HepG2 (cell line): Measurements from ENCODE around the gene NGLY1. TPM values are rescaled to one million over a fixed set of nuclear protein-coding genes. Genes with fewer than 3 reads are reported as not detected.

Experiments
- AGO2 ChIP-seq: fragments of 200-400 bp; formaldehyde crosslinking; optimal IDR thresholded peaks from 2 replicates; pipeline ENCODE3; 2017; ENCODE audit warnings: mild to moderate bottlenecking, low read depth, low read length, moderate library complexity
- ARHGAP35 ChIP-seq: sonication (generic); formaldehyde crosslinking; IDR thresholded peaks from 2 replicates; pipeline ENCODE4 v1.9.0; 2022; ENCODE audit warnings: mild to moderate bottlenecking, inconsistent platforms, moderate library complexity, missing genetic modification reagents, borderline replicate concordance
- FOXO4 ChIP-seq: sonication (generic); formaldehyde crosslinking; conservative IDR thresholded peaks from 2 replicates; pipeline ENCODE4 v1.8.1; 2023; ENCODE audit warnings: missing genetic modification reagents
- GABPB1 ChIP-seq: IDR thresholded peaks from 2 replicates; pipeline ENCODE4 v1.6.1; 2016; ENCODE audit warnings: mild to moderate bottlenecking, missing genetic modification reagents, moderate library complexity, missing compliant biosample characterization
- KLF9 ChIP-seq: IDR thresholded peaks from 2 replicates; pipeline ENCODE4 v1.6.1; 2016; ENCODE audit warnings: low read depth
- MXD4 ChIP-seq: IDR thresholded peaks from 2 replicates; pipeline ENCODE4 v1.6.1; 2016; ENCODE audit warnings: mild to moderate bottlenecking, missing biosample characterization, missing genetic modification reagents
- PAWR ChIP-seq: sonication (generic); formaldehyde crosslinking; IDR thresholded peaks from 2 replicates; pipeline ENCODE4 v1.4.0; 2020; ENCODE audit warnings: missing genetic modification reagents, mild to moderate bottlenecking, borderline replicate concordance
- TAF15 ChIP-seq: fragments of 200-400 bp; formaldehyde crosslinking; IDR thresholded peaks from one replicate; pipeline ENCODE4 v1.6.1; 2018; ENCODE audit warnings: mild to moderate bottlenecking, low read depth, low read length; ENCODE audit not compliant: poor library complexity, severe bottlenecking
- UBTF ChIP-seq: sonication (generic); formaldehyde crosslinking; IDR thresholded peaks from 2 replicates; pipeline ENCODE4 v1.4.0; 2020; ENCODE audit warnings: mild to moderate bottlenecking, missing genetic modification reagents
- ZNF225 ChIP-seq: sonication (generic); formaldehyde crosslinking; IDR thresholded peaks from 2 replicates; pipeline ENCODE4 v1.4.0; 2020; ENCODE audit warnings: mild to moderate bottlenecking, missing genetic modification reagents
- ZNF234 ChIP-seq: sonication (generic); formaldehyde crosslinking; conservative IDR thresholded peaks from 2 replicates; pipeline ENCODE4 v1.5.1; 2020; ENCODE audit warnings: mild to moderate bottlenecking, missing genetic modification reagents
- ZNF30 ChIP-seq: sonication (generic); formaldehyde crosslinking; IDR thresholded peaks from 2 replicates; pipeline ENCODE4 v1.5.0; 2020; ENCODE audit warnings: mild to moderate bottlenecking, missing genetic modification reagents
- ZSCAN30 ChIP-seq: sonication (generic); formaldehyde crosslinking; IDR thresholded peaks from 2 replicates; pipeline ENCODE4 v1.5.0; 2020; ENCODE audit warnings: mild to moderate bottlenecking, missing genetic modification reagents
- polyA plus RNA-seq, 8 experiments: library from polyadenylated mRNA; depleted of rRNA in 3 of 8; stranded (reverse) in 7 of 8; unstranded in 1 of 8; fragments of >200 nt; fragmentation: Illumina TruSeq in 4 of 8; extraction: Trizol in 4 of 8; gene quantifications; 2 replicates each; pipeline versions ENCODE4 v1.2.1 to v1.2.3, GENCODE V29; 2011 to 2016; ENCODE audit warnings: low read depth in 4 of 8, missing spikeins in 1 of 8, mixed read lengths in 1 of 8; ENCODE audit not compliant: insufficient read depth in 1 of 8
- total RNA-seq, 5 experiments: library from RNA; depleted of rRNA; stranded (reverse); fragments of >200 nt; fragmentation: Illumina TruSeq; extraction: Trizol; gene quantifications; 2 replicates each; pipeline ENCODE4 v1.2.3, GENCODE V29; 2016; ENCODE audit warnings: low read depth in 1 of 5
- TF ChIP-seq, protein P1 (sequence below): IDR thresholded peaks from 2 replicates; pipeline ENCODE4 v1.6.1; 2016; ENCODE audit warnings: control low read depth
- TF ChIP-seq, protein P2 (sequence below): sonication (generic); formaldehyde crosslinking; IDR thresholded peaks from 2 replicates; pipeline ENCODE4 v1.8.1; 2023; ENCODE audit warnings: missing genetic modification reagents, mild to moderate bottlenecking, borderline replicate concordance
- TF ChIP-seq, protein P3 (sequence below): sonication (generic); formaldehyde crosslinking; IDR thresholded peaks from 2 replicates; pipeline ENCODE4 v1.4.0; 2020; ENCODE audit warnings: missing genetic modification reagents, borderline replicate concordance
- TF ChIP-seq, protein P4 (sequence below): sonication (generic); formaldehyde crosslinking; IDR thresholded peaks from 2 replicates; pipeline ENCODE4 v1.5.0; 2020; ENCODE audit warnings: missing genetic modification reagents, mild to moderate bottlenecking, borderline replicate concordance
- TF ChIP-seq, protein P5 (sequence below): sonication (generic); formaldehyde crosslinking; IDR thresholded peaks from 2 replicates; pipeline ENCODE4 v1.8.1; 2023; ENCODE audit warnings: missing genetic modification reagents, inconsistent platforms, borderline replicate concordance

Gene NGLY1
- total and polyA plus RNA-seq, 2 of the 13 experiments (the other 11 are each of a cell fraction or from before 2014, with no cell fraction given): 28.2 to 44.5 TPM

DNA sequence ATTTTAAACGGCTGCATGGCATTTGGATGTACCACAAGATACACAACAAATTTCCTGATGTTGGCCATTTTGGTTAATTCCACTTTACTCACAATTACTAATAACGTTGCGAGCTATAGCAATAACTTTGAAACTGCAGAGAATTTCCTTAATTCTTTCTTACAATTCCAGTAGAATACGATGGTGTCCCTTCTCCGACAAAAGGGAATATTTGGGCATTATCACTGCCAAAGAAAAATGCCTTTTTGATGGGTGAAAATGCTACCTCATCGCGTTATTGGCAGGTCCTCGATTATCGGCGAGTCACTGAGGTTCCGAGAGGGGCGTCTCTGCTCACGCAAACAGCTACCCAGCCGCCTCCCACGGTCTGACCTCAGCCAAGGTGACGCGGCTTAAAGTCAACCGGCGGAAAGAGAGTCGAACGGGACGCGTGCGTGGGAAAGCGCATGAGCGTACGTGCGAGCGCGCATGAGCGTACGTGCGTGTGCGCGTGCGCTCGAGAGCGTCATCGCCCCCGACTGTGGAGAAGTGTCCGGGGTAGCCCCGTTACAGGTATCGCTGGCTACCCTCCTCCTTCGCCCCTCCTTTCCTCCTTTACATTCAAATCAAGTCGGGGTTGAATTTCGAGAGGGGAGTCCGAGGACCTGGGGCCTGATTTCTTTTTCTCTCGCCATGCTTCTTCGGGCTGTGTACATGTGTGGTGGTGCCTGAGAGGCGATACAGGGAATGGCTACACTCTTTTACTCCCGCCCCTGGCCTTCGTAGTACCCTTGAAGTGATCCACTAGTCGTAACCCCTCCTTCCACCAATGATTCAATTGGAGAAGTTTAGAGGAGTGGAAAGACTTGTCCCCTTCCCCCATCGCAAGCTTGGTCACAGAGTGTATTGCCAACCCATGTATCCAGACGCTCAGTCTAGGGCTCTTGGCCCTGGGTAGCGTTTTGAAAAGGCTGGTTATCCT lies 6.6 kb upstream of the NGLY1 start, which contains the start of gene OXSM (continued):
- TF ChIP-seq UBTF: peak; percentile 79
- TF ChIP-seq, protein P1, sequence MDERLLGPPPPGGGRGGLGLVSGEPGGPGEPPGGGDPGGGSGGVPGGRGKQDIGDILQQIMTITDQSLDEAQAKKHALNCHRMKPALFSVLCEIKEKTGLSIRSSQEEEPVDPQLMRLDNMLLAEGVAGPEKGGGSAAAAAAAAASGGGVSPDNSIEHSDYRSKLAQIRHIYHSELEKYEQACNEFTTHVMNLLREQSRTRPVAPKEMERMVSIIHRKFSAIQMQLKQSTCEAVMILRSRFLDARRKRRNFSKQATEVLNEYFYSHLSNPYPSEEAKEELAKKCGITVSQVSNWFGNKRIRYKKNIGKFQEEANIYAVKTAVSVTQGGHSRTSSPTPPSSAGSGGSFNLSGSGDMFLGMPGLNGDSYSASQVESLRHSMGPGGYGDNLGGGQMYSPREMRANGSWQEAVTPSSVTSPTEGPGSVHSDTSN: no peak
- TF ChIP-seq, protein P2, sequence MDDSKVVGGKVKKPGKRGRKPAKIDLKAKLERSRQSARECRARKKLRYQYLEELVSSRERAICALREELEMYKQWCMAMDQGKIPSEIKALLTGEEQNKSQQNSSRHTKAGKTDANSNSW (CRISPR knock-in tag): no peak
- TF ChIP-seq PAWR (CRISPR knock-in tag): no peak
- TF ChIP-seq ARHGAP35 (CRISPR knock-in tag): 0 out of 2 replicates have a peak, but pooled peaks have one; percentile 71
- TF ChIP-seq AGO2: no peak
- TF ChIP-seq, protein P3, sequence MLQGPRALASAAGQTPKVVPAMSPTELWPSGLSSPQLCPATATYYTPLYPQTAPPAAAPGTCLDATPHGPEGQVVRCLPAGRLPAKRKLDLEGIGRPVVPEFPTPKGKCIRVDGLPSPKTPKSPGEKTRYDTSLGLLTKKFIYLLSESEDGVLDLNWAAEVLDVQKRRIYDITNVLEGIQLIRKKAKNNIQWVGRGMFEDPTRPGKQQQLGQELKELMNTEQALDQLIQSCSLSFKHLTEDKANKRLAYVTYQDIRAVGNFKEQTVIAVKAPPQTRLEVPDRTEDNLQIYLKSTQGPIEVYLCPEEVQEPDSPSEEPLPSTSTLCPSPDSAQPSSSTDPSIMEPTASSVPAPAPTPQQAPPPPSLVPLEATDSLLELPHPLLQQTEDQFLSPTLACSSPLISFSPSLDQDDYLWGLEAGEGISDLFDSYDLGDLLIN: 0 out of 2 replicates have a peak, but pooled peaks have one; percentile 37
- TF ChIP-seq ZNF234 (CRISPR knock-in tag): no peak
- TF ChIP-seq ZNF30 (CRISPR knock-in tag): no peak
- TF ChIP-seq, protein P4, sequence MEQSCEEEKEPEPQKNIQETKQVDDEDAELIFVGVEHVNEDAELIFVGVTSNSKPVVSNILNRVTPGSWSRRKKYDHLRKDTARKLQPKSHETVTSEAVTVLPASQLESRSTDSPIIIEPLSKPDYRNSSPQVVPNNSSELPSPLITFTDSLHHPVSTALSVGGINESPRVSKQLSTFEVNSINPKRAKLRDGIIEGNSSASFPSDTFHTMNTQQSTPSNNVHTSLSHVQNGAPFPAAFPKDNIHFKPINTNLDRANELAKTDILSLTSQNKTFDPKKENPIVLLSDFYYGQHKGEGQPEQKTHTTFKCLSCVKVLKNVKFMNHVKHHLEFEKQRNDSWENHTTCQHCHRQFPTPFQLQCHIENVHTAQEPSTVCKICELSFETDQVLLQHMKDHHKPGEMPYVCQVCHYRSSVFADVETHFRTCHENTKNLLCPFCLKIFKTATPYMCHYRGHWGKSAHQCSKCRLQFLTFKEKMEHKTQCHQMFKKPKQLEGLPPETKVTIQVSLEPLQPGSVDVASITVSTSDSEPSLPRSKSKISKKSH (CRISPR knock-in tag): peak; percentile 53; the same call in 1 of the 2 replicates
- TF ChIP-seq, protein P5, sequence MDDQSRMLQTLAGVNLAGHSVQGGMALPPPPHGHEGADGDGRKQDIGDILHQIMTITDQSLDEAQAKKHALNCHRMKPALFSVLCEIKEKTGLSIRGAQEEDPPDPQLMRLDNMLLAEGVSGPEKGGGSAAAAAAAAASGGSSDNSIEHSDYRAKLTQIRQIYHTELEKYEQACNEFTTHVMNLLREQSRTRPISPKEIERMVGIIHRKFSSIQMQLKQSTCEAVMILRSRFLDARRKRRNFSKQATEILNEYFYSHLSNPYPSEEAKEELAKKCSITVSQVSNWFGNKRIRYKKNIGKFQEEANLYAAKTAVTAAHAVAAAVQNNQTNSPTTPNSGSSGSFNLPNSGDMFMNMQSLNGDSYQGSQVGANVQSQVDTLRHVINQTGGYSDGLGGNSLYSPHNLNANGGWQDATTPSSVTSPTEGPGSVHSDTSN (CRISPR knock-in tag): 0 out of 2 replicates have a peak, but pooled peaks have one; percentile 27
- 0 out of 2 replicates have a peak, but pooled peaks have one; percentile 74 for TF ChIP-seq KLF9
- peak; percentile 88 for TF ChIP-seq GABPB1 (CRISPR knock-in tag)
- no peak for TF ChIP-seq ZSCAN30 (CRISPR knock-in tag)
- no peak for TF ChIP-seq TAF15
- TF ChIP-seq FOXO4 (CRISPR knock-in tag): peak; percentile 94; the same call in 1 of the 2 replicates
- TF ChIP-seq MXD4 (CRISPR knock-in tag): peak; percentile 85
- TF ChIP-seq ZNF225 (CRISPR knock-in tag): no peak
